ENCODE results near the gene SCARB2.
"Not testable (repeated sequence)": the region's sequence is repeated elsewhere in the genome, so short reads cannot be mapped to it uniquely, and the experiment has no call there.

Gene SCARB2

GRCh38 chr4:76213415-76214176, at the start of gene SCARB2:
SCARB2 (minus strand) TSS chr4:76213824; CDS start chr4:76213543, 281 bp downstream.
- peak; percentile 65 for DNase-seq (ENCODE audit: low read depth)

DNA sequence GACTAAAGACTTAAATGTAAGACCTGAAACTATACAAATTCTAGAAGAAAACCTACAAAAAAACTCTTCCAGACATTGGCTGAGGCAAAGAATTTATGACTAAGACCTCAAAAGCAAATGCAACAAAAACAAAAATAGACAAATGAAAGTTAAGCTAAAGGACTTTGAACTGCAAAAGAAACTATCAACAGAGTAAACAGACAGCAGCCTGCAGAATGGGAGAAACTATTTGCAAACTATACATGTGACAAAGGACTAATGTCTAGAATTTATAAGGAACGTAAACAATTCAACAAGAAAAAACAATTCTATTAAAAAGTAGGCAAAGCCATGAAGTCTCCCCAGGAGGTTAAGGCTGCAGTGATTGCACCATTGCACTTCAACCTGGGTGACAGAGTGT, 46.9 kb upstream of the SCARB2 start:
- DNase-seq (ENCODE audit: low read depth) = no peak

- DNase-seq (ENCODE audit: low read depth) = no peak
Measured at GRCh38 chr4:76257824-76258223, 44.2 kb upstream of the SCARB2 start.

- DNase-seq (ENCODE audit: low read depth) = no peak
Measured at GRCh38 chr4:76256968-76257367, 43.3 kb upstream of the SCARB2 start.

DNA sequence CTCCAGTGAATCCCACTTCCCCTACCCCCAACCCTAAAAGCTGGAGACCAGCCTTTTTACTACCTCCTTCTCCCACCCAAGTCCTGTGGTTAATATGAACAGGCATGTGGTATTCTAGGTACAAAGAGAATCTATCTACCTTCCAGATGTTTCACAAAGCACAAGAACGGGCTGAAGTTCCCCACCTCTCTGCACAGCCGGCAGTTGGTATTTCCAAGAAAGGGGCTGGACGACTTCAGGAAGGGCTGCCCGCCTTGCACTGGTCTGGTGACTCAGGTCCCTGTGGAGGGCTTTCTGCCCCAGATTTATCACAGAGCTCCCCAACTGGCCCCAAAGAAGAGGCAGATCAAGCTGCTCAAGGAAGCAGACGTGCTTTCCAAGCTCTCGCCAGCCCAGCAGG, 42.4 kb upstream of the SCARB2 start:
- no peak for DNase-seq (ENCODE audit: low read depth)

- no peak for DNase-seq (ENCODE audit: low read depth)
Measured at GRCh38 chr4:76253511-76253910, 39.9 kb upstream of the SCARB2 start.

- no peak for DNase-seq (ENCODE audit: low read depth)
Measured at GRCh38 chr4:76252271-76252653, 38.6 kb upstream of the SCARB2 start.

- no peak for DNase-seq (ENCODE audit: low read depth)
Measured at GRCh38 chr4:76251441-76252270, 38.0 kb upstream of the SCARB2 start, which contains the start of gene FAM47E. FAM47E (plus strand) TSS chr4:76251721; CDS start chr4:76251747, 26 bp downstream.

- no peak for DNase-seq (ENCODE audit: low read depth)
Measured at GRCh38 chr4:76250962-76251361, 37.3 kb upstream of the SCARB2 start.

DNA sequence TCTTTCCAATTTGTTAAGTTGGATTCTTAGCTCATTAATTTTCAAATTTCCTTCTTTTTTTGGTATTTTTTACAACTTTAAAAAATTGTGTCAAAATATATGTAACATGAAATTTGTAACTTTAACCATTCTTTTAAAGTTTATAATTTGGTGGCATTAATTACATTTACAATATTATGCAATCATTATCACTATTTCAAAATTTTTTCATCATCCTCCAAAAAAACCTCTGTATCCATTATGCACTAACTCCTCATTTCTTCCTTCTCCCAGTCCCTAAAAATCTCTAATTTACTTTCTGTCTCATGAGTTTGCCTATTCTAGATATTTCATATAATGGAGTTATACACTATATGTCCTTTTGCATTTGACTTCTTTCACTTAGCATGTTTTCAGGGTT, 33.2 kb upstream of the SCARB2 start:
- no peak for DNase-seq (ENCODE audit: low read depth)

DNA sequence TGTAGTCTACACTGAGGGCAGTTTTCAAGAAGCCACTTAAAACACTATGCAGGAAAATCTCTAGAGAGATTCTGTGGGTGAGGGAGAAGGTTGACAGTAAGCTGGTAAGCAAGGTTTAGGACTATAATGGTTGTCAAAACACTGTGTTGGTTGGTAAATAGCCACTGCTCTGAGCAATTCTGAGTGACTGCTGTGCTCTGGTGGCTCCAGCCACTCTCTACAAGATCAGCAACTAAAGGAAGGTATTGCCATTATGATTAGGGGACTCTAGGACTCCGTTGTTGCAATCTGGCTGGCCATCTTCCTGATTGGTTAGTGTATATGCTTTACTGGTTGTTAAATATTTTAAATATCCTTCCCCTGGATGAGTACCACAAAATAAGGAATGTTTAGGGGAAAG, 32.4 kb upstream of the SCARB2 start:
- no peak for DNase-seq (ENCODE audit: low read depth)

- DNase-seq (ENCODE audit: low read depth) = not testable (repeated sequence)
Measured at GRCh38 chr4:76243877-76244276, 30.3 kb upstream of the SCARB2 start.

DNA sequence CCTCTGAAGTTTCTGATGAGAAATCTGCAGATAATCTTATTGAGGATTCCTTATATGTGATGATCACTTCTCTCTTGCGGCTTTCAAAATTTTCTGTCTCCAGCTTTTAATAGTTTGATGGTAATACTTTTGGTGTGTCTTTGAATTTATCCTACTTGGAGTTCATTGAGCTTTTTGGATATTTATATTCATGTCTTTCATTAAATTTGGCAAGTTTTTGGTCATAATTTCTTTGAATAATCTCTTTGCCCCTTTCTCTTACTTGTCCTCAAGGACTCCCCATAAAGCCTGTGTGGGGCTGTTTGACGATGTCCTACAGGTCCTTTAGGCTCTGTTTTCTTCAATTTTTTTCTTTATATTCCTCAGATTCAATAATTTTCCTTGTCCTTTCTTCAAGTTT, 26.6 kb upstream of the SCARB2 start:
- DNase-seq (ENCODE audit: low read depth) = no peak

- DNase-seq (ENCODE audit: low read depth) = no peak
Measured at GRCh38 chr4:76238701-76239100, 25.1 kb upstream of the SCARB2 start.

DNA sequence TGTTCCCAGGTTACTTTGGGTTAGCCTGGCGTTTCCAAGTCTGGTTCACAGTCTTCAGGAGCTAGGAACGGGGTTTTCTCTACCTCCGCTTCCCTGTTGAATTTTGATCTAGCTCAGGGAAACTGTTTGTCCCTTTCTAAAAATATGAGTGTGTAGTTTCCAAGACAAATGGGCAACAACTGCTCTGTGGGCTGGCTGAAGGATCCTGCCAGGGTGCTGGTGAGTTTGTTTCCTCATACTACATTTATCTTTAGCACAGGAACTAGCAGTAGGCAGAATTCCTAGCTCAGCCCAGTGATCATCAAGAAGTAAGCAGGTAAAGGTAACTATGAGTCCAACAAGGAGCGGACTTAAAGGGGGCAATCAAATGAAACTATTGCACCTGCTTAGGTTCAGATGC, 24.6 kb upstream of the SCARB2 start:
- no peak for DNase-seq (ENCODE audit: low read depth)

GRCh38 chr4:76235915-76236314, 22.3 kb upstream of the SCARB2 start:
- DNase-seq (ENCODE audit: low read depth) = no peak

- DNase-seq (ENCODE audit: low read depth) = no peak
Measured at GRCh38 chr4:76235407-76235806, 21.8 kb upstream of the SCARB2 start.

DNA sequence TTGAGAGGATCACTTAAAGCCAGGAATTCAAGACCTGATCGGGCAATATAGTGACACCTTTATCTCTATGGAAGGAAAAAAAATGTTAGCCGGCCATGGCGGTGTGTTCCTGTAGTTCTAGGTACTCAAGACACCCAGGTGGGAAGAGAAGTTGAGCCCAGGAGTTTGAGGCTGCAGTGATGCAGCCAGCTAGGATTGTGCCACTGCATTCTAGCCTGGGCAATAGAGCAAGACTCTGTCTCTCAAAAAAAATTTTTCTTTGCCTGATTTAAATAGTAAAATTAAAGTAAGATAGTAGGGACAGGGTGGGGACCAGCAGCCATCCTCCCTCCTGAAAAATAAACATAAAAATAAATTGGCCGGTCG, 21.0 kb upstream of the SCARB2 start:
- no peak for DNase-seq (ENCODE audit: low read depth)

- no peak for DNase-seq (ENCODE audit: low read depth)
Measured at GRCh38 chr4:76233967-76234678, 20.5 kb upstream of the SCARB2 start.

DNA sequence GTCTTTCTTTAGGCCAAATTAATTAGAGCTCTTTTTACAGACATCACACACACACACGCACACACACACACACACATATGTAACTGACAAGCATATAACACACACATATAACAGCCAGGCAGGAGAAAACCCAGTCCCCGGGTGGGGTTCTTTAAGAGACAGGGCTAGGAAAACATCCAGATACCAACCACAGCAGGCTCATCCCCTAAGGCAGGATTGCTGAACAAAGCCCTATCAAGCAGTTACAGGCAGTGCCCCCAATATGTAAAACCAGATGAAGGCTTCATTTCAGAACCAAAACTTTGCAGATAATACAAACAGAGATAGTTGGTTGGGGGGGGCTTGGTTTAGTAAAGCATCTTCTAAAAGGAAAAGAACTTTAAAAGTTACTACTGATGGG, 19.9 kb upstream of the SCARB2 start:
- no peak for DNase-seq (ENCODE audit: low read depth)

DNA sequence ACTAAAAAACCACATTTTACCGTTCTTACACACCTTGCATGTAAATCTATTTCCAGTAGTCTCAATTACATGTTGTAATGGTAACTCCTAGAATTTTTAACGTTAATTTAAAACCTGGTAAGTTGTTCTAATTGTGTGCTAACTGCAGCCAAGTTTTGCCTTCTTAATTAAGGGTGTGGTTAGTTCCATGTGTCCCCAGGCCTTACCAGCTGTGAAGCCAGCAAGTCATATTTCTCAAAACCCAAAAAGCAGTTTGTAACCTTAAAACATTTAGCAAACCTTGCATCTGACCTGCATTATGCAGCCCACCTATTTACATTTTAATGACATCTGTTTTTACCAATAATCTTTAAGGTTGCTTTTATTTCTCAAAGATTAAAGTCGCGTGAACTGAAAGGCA, 19.5 kb upstream of the SCARB2 start:
- no peak for DNase-seq (ENCODE audit: low read depth)

DNA sequence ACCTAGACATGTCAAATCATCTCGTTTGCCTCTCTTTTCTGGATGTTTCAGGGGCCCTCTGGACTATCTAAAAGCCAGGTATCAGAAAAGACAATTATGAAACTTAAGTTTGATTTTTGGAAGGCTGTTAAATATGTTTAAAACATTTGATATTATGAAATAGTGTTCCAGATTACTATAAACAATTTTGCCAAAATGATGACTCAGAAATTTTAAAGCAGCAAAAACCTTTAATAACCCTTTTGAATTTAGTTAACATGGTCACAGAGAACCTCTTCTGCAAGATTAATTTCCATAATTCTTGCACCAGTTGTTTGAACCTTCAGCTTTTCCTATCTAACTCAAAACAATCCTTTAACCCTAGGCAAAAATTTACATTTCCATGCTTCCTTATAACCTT, 19.1 kb upstream of the SCARB2 start:
- DNase-seq (ENCODE audit: low read depth) = no peak

DNA sequence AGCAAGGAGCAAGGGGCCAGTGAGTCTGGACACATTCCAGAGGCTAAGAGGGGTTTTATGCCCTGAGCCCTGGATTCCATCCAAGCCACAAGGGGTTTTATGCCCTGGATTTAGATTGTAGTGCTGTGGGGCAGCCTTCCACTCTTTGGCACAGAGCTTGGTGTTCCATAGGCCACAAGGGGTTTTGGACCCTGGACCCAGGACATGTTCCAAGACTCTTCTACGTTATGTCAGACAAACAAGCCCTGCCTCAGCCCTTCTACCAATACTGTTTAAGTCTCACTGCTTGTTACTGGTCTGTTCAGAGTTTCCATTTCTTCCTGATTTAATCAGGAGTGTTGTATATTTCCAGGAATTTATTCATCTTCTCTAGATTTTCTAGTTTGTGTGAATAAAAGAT, 12.8 kb upstream of the SCARB2 start:
- DNase-seq (ENCODE audit: low read depth) = no peak

Data from stimulated activated CD8-positive, alpha-beta memory T cell treated with anti-CD3 and anti-CD28 coated beads, Interleukin-12 subunit alpha, Interleukin-12 subunit beta, amount 100 ng/mL, for 4 hours (primary cell).